Loucy (cell line): ENCODE results near the gene ZDHHC16.

Experiments
- H2AFZ ChIP-seq: fragments of 200-600 bp; sonication (generic); 2 replicates; pipeline ENCODE4 v1.6.0; 2016; ENCODE audit warnings: antibody characterized with exemption, mild to moderate bottlenecking, low read length, moderate library complexity
- H3F3A ChIP-seq: fragments of 200-600 bp; 2 replicates; pipeline ENCODE4 v1.6.0; 2016; ENCODE audit warnings: antibody characterized with exemption, low read depth, mild to moderate bottlenecking
- H3K27me3 ChIP-seq: fragments of 200-600 bp; sonication (generic); 2 replicates; pipeline ENCODE4 v1.6.1; 2014; ENCODE audit warnings: low read length, mild to moderate bottlenecking; ENCODE audit not compliant: insufficient read depth, poor library complexity, severe bottlenecking
- H3K36me3 ChIP-seq: fragments of 200-600 bp; sonication (generic); 2 replicates; pipeline ENCODE4 v1.6.1; 2016; ENCODE audit warnings: low read length; ENCODE audit not compliant: insufficient read depth
- H3K4me1 ChIP-seq: fragments of 200-600 bp; sonication (generic); 2 replicates; pipeline ENCODE4 v1.5.1; 2014; ENCODE audit warnings: low read length, mild to moderate bottlenecking; ENCODE audit not compliant: insufficient read depth, poor library complexity, severe bottlenecking
- H3K4me2 ChIP-seq: fragments of 200-600 bp; sonication (generic); 2 replicates; pipeline ENCODE4 v1.6.0; 2014; ENCODE audit warnings: antibody characterized with exemption, low read length, low read depth, mild to moderate bottlenecking; ENCODE audit not compliant: poor library complexity, severe bottlenecking
- H3K4me3 ChIP-seq: fragments of 200-600 bp; sonication (generic); 2 replicates; pipeline ENCODE4 v1.5.1; 2014; ENCODE audit warnings: low read length, mild to moderate bottlenecking, mixed read lengths; ENCODE audit not compliant: poor library complexity, severe bottlenecking
- H3K79me2 ChIP-seq: fragments of 200-600 bp; sonication (generic); 2 replicates; pipeline ENCODE4 v1.6.1; 2014; ENCODE audit warnings: low read length; ENCODE audit not compliant: insufficient read depth
- H3K9ac ChIP-seq: fragments of 200-600 bp; sonication (generic); 2 replicates; pipeline ENCODE4 v1.6.0; 2014; ENCODE audit warnings: mild to moderate bottlenecking, low read depth, low read length, moderate library complexity; ENCODE audit not compliant: poor library complexity, severe bottlenecking
- H3K9me2 ChIP-seq: fragments of 200-600 bp; sonication (generic); replicated peaks from 2 replicates; pipeline ENCODE4 v1.6.1; 2016; ENCODE audit warnings: low read depth, low read length, mixed read lengths
- H3K9me3 ChIP-seq: fragments of 200-600 bp; sonication (generic); 2 replicates; pipeline ENCODE4 v1.6.1; 2014; ENCODE audit warnings: mild to moderate bottlenecking, antibody characterized with exemption, low read length, low read depth; ENCODE audit not compliant: insufficient read depth
- H4K20me1 ChIP-seq: fragments of 200-600 bp; sonication (generic); 2 replicates; pipeline ENCODE4 v1.6.0; 2014; ENCODE audit warnings: antibody characterized with exemption, low read length, mild to moderate bottlenecking; ENCODE audit not compliant: insufficient read depth, poor library complexity, severe bottlenecking
- EZH2phosphoT487 ChIP-seq: fragments of 200-600 bp; IDR thresholded peaks from 2 replicates; pipeline ENCODE4 v1.6.1; 2018; ENCODE audit warnings: antibody characterized with exemption, mild to moderate bottlenecking, moderate library complexity, borderline replicate concordance
- TF ChIP-seq, protein P1 (sequence below): fragments of 200-600 bp; sonication (generic); conservative IDR thresholded peaks from 2 replicates; pipeline ENCODE4 v1.5.1; 2014; ENCODE audit warnings: mild to moderate bottlenecking, antibody characterized with exemption, low read length

Gene ZDHHC16

DNA sequence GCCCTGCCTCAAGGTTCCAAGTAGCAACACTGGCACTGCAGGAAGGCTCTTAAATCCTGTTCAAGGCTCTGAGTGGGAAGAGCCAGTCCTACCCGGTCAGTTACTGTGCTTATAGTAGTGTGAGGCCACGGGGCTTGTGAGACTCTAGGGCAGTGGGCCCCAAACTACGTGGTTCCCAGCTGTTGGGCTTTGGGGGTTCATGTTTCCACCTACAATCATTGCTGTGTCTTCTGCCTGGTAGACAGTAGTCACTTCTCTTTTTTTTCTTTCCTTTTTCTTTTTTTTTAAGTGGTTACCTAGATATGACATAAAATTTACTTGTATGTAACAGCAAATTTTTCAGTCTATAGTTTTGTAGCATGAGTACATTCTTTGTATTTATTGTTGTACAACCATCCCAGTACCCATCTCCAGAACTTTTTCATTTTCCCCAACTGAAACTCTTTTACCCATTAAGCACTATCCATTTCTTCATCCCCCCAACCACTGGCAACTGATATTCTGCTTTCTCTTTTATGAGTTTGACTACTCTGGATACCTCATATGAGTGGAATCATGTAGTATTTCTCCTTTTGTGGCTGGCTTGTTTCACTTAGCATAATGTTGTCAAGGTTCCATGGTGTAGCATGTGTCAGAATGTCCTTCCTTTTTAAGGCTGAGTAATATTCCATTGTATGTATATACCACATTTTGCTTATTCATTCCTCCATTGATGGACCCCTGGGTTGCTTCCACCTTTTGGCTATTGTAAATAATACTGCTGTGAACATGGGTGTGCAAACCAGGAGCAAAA, 60.4 kb downstream of the ZDHHC16 start:
- Histone ChIP-seq H3K27me3 (no peaks in the 10 kb centered on the region), H3K9me2 (no peaks in the 10 kb centered on the region), H3K4me3 (no peak overlapping the region), H4K20me1 (no peaks in the 10 kb centered on the region), H3K4me1 (no peaks in the 10 kb centered on the region), H3K4me2 (no peak overlapping the region), H3K79me2 (no peaks in the 10 kb centered on the region), H3F3A (no peaks in the 10 kb centered on the region), H3K9ac (no peak overlapping the region), H2AFZ (no peak overlapping the region), H3K9me3 (no peaks in the 10 kb centered on the region), H3K36me3 (no peaks in the 10 kb centered on the region)
- TF ChIP-seq EZH2phosphoT487 = no peak
- TF ChIP-seq, protein P1, sequence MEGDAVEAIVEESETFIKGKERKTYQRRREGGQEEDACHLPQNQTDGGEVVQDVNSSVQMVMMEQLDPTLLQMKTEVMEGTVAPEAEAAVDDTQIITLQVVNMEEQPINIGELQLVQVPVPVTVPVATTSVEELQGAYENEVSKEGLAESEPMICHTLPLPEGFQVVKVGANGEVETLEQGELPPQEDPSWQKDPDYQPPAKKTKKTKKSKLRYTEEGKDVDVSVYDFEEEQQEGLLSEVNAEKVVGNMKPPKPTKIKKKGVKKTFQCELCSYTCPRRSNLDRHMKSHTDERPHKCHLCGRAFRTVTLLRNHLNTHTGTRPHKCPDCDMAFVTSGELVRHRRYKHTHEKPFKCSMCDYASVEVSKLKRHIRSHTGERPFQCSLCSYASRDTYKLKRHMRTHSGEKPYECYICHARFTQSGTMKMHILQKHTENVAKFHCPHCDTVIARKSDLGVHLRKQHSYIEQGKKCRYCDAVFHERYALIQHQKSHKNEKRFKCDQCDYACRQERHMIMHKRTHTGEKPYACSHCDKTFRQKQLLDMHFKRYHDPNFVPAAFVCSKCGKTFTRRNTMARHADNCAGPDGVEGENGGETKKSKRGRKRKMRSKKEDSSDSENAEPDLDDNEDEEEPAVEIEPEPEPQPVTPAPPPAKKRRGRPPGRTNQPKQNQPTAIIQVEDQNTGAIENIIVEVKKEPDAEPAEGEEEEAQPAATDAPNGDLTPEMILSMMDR = no peak
